ENCODE results near the gene TTC23.

TTC23 gene

GRCh38 chr15:99098426-99098825 lies 151.0 kb downstream of the TTC23 start:
- Histone ChIP-seq H3K36me3 (ENCODE audit: control insufficient read depth in 1 of 2, insufficient read depth in 2 of 2, low read length in 2 of 2) (no peaks in the 10 kb centered on the region), H3K4me1 (ENCODE audit: control insufficient read depth in 1 of 2, insufficient read depth in 2 of 2, low read length in 2 of 2) (peaks cover 0 to 10% of the 10 kb centered on the region in 2 donors), H3K9me3 (ENCODE audit: control insufficient read depth in 1 of 2, low read length in 2 of 2) (no peaks in the 10 kb centered on the region), H3K27ac (ENCODE audit: low read length) (no peak overlapping the region), H3K27me3 (ENCODE audit: low read depth, low read length) (peaks cover 5% of the 10 kb centered on the region), H3K4me3 (ENCODE audit: low read depth in 1 of 2, low read length in 2 of 2) (no peak overlapping the region)

DNA sequence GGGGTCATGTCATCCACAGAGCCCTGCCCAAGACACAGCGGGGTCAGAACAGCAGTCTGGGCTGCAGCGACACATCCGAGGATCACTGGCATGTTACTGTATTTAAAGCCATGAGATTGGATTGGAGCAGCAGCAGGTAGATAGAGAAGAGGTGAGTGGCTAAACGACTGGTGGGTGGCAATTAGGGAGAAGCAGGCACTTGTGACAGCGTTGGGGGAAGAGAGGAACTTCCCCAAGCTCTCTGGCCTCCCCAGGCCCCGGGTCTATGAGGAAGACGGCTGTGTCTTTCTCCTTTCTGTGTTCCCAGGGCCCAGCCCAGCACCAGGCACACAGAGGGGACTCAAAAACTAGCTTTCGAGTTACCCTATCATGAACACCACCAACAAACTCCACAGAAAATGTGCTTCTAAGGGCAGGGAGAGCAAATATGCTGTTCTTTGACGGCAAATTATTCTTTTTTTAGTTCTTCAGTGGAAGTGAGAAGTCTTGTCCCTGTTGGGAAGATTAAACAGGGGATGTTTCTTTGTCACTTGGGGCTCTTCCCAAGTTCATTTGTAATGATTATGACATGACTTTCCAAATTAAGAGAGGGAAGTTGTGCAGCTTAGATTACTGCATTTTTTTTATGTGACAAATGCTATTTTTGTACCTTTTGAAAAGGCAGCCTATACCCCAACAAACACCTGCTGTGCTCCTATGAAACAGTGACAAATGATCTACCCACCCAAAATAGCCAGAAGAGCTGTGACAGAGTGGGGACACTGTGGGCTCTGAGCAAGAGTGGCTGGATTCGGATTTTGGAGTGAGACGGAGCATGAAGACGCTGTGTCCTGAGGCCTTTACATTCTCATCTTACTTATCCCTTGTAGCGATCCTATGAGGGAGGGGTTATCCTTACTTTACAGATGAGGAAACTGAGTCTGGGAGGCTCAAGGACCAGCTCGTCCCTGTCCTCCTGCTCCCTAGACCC lies 151.7 kb downstream of the TTC23 start:
- no peaks in the 10 kb centered on the region for H3K9me3 ChIP-seq (ENCODE audit: control insufficient read depth in 1 of 2, low read length in 2 of 2)
- H3K4me3 ChIP-seq (ENCODE audit: low read depth in 1 of 2, low read length in 2 of 2): no peak overlapping the region
- peaks cover 5% of the 10 kb centered on the region for H3K27me3 ChIP-seq (ENCODE audit: low read depth, low read length)
- peak overlapping the region; percentile 31 for H3K27ac ChIP-seq (ENCODE audit: low read length)
- H3K4me1 ChIP-seq (ENCODE audit: control insufficient read depth in 1 of 2, insufficient read depth in 2 of 2, low read length in 2 of 2): peaks cover 0 to 10% of the 10 kb centered on the region in 2 donors
- H3K36me3 ChIP-seq (ENCODE audit: control insufficient read depth in 1 of 2, insufficient read depth in 2 of 2, low read length in 2 of 2): no peaks in the 10 kb centered on the region

DNA sequence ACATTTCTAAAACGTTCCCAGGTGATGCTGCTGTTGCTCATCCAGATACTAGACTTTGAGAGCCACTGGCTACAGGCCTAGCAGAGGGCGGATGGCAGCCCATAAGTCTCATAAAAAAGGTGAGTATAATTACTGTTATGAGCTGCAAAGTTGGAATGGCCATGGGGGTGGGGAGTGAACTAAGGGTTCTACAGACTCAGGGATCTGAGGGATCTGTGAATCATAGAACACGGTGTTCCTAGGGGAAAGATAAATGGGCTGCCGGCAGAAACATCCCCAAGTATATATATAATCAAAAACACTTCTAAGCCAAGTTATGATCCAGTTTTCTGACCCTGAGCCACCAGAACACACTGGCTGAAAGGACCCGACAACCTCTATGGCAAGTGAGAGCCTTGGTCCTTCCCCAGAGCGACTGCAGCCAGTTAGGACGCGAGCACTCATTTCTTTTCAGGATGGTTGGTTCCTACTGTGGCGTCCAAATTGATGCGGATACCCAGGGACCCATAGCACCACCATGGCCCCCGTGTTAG lies 152.4 kb downstream of the TTC23 start:
- peaks cover 5% of the 10 kb centered on the region for H3K27me3 ChIP-seq (ENCODE audit: low read depth, low read length)
- no peak overlapping the region for H3K4me3 ChIP-seq (ENCODE audit: low read depth in 1 of 2, low read length in 2 of 2)
- H3K27ac ChIP-seq (ENCODE audit: low read length): peak overlapping the region; percentile 31
- no peaks in the 10 kb centered on the region for H3K9me3 ChIP-seq (ENCODE audit: control insufficient read depth in 1 of 2, low read length in 2 of 2)
- peaks cover 0 to 10% of the 10 kb centered on the region in 2 donors for H3K4me1 ChIP-seq (ENCODE audit: control insufficient read depth in 1 of 2, insufficient read depth in 2 of 2, low read length in 2 of 2)
- no peaks in the 10 kb centered on the region for H3K36me3 ChIP-seq (ENCODE audit: control insufficient read depth in 1 of 2, insufficient read depth in 2 of 2, low read length in 2 of 2)

DNA sequence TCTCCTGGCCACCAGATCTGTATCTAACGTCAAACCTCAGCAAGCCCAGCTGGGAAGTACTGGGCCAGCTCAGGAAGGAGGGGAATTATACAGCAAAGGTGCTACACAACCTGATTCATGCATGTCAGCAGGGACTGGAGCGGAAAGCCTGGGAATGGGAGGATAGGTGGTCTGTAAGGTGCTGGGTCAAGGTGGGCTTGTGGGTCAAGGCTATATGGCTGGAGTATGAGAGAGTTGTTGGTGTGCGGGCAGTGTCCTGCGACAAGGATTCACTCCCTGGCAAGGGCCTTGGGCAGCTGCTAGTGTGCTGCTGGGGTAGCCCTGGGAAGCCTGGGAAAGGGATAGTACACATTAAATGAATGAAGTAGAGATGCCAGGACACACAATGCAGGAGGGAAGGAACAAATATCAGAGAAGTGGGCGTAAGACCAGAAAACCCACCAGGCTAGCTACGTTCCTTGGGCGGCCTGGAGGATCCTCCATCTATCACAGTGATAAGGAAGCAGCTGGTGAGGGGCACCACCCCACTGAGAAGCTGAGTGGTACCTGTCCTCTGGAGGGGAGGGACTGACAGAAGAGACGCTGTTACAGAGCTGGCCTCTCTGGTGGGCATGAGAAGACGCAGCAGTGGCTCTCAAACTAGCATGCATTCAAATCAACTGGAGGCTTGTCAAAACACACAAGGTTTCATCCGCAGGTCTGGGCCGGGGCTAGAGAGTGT lies 153.0 kb downstream of the TTC23 start:
- Histone ChIP-seq H3K27ac (ENCODE audit: low read length) (no peak overlapping the region), H3K9me3 (ENCODE audit: control insufficient read depth in 1 of 2, low read length in 2 of 2) (no peaks in the 10 kb centered on the region), H3K4me3 (ENCODE audit: low read depth in 1 of 2, low read length in 2 of 2) (no peak overlapping the region), H3K27me3 (ENCODE audit: low read depth, low read length) (peaks cover 5% of the 10 kb centered on the region), H3K36me3 (ENCODE audit: control insufficient read depth in 1 of 2, insufficient read depth in 2 of 2, low read length in 2 of 2) (no peaks in the 10 kb centered on the region), H3K4me1 (ENCODE audit: control insufficient read depth in 1 of 2, insufficient read depth in 2 of 2, low read length in 2 of 2) (peaks cover 0 to 10% of the 10 kb centered on the region in 2 donors)

DNA sequence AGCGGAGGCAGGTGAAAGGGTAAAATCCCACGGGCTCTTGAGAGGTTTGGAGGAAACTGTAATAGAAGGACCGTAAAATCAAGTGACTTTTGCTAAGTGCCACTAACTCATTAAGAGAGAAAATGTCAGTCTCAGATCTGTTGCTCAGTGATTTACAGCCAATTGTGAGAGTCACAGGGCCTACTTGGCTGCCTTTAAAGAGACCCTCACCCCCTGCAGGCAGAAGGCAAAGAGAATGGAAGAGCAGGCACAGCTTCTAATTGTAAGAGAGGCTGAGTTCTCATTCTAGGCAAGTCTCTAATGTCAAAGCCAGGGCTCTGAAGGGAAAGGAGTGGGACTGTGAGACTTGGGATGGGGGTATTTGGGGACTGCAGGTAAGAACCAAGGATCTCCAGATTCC lies 153.8 kb downstream of the TTC23 start:
- no peaks in the 10 kb centered on the region for H3K36me3 ChIP-seq (ENCODE audit: control insufficient read depth in 1 of 2, insufficient read depth in 2 of 2, low read length in 2 of 2)
- H3K4me1 ChIP-seq (ENCODE audit: control insufficient read depth in 1 of 2, insufficient read depth in 2 of 2, low read length in 2 of 2): peaks cover 0 to 6% of the 10 kb centered on the region in 2 donors
- H3K9me3 ChIP-seq (ENCODE audit: control insufficient read depth in 1 of 2, low read length in 2 of 2): no peaks in the 10 kb centered on the region
- H3K27me3 ChIP-seq (ENCODE audit: low read depth, low read length): peaks cover 5% of the 10 kb centered on the region
- H3K27ac ChIP-seq (ENCODE audit: low read length): no peak overlapping the region
- H3K4me3 ChIP-seq (ENCODE audit: low read depth in 1 of 2, low read length in 2 of 2): no peak overlapping the region

- H3K4me1 ChIP-seq (ENCODE audit: control insufficient read depth in 1 of 2, insufficient read depth in 2 of 2, low read length in 2 of 2): no peaks in the 10 kb centered on the region
- no peaks in the 10 kb centered on the region for H3K9me3 ChIP-seq (ENCODE audit: control insufficient read depth in 1 of 2, low read length in 2 of 2)
- no peaks in the 10 kb centered on the region for H3K27me3 ChIP-seq (ENCODE audit: low read depth, low read length)
- H3K36me3 ChIP-seq (ENCODE audit: control insufficient read depth in 1 of 2, insufficient read depth in 2 of 2, low read length in 2 of 2): no peaks in the 10 kb centered on the region
- no peak overlapping the region for H3K27ac ChIP-seq (ENCODE audit: low read length)
- no peak overlapping the region for H3K4me3 ChIP-seq (ENCODE audit: low read depth in 1 of 2, low read length in 2 of 2)
Observed at GRCh38 chr15:99092554-99093172, 156.7 kb downstream of the TTC23 start.

GRCh38 chr15:99090938-99091337 lies 158.4 kb downstream of the TTC23 start:
- Histone ChIP-seq H3K27me3 (ENCODE audit: low read depth, low read length) (no peaks in the 10 kb centered on the region), H3K4me1 (ENCODE audit: control insufficient read depth in 1 of 2, insufficient read depth in 2 of 2, low read length in 2 of 2) (no peaks in the 10 kb centered on the region), H3K4me3 (ENCODE audit: low read depth in 1 of 2, low read length in 2 of 2) (no peak overlapping the region), H3K27ac (ENCODE audit: low read length) (no peak overlapping the region), H3K36me3 (ENCODE audit: control insufficient read depth in 1 of 2, insufficient read depth in 2 of 2, low read length in 2 of 2) (no peaks in the 10 kb centered on the region), H3K9me3 (ENCODE audit: control insufficient read depth in 1 of 2, low read length in 2 of 2) (no peaks in the 10 kb centered on the region)

DNA sequence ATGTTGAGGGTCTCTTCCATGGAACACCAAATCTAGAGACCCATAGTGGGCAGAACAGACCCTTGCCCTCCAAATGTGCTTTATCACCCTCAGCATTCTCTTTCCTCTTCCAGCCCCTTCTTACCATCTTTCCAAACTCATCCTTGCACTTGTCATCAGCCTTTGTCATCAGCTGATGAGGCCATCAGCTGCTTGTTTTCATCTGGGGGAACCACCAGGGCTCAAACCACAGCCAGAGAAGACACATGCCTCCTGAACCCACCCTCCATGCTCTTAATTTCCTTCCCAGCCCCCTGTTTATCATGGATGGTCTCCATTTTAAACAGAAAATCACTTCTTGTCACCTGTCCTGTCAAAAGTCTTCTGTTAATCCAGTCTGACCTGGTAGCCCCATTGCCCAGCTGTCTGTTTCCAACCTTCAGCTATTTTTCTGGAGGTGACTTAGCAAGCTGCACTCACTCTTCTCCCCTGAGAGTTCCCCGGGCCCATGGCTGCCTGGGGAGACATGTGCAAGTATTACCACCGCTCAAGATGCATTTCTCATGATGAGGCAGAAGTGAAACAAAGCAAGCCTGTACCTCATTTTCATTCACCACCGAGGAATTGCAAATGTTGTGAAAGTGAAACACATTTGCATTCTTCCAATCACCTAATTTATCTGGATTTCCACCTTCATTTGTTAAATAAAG lies 159.2 kb downstream of the TTC23 start:
- Histone ChIP-seq H3K4me1 (ENCODE audit: control insufficient read depth in 1 of 2, insufficient read depth in 2 of 2, low read length in 2 of 2) (no peaks in the 10 kb centered on the region), H3K27me3 (ENCODE audit: low read depth, low read length) (no peaks in the 10 kb centered on the region), H3K27ac (ENCODE audit: low read length) (no peak overlapping the region), H3K9me3 (ENCODE audit: control insufficient read depth in 1 of 2, low read length in 2 of 2) (no peaks in the 10 kb centered on the region), H3K36me3 (ENCODE audit: control insufficient read depth in 1 of 2, insufficient read depth in 2 of 2, low read length in 2 of 2) (no peaks in the 10 kb centered on the region), H3K4me3 (ENCODE audit: low read depth in 1 of 2, low read length in 2 of 2) (no peak overlapping the region)

- H3K27me3 ChIP-seq (ENCODE audit: low read depth, low read length): no peaks in the 10 kb centered on the region
- H3K27ac ChIP-seq (ENCODE audit: low read length): no peak overlapping the region
- no peaks in the 10 kb centered on the region for H3K4me1 ChIP-seq (ENCODE audit: control insufficient read depth in 1 of 2, insufficient read depth in 2 of 2, low read length in 2 of 2)
- no peaks in the 10 kb centered on the region for H3K36me3 ChIP-seq (ENCODE audit: control insufficient read depth in 1 of 2, insufficient read depth in 2 of 2, low read length in 2 of 2)
- no peak overlapping the region for H3K4me3 ChIP-seq (ENCODE audit: low read depth in 1 of 2, low read length in 2 of 2)
- H3K9me3 ChIP-seq (ENCODE audit: control insufficient read depth in 1 of 2, low read length in 2 of 2): peaks cover 0 to 2% of the 10 kb centered on the region in 2 donors
Observed at GRCh38 chr15:99087405-99087943, 161.9 kb downstream of the TTC23 start.

- Histone ChIP-seq H3K4me1 (ENCODE audit: control insufficient read depth in 1 of 2, insufficient read depth in 2 of 2, low read length in 2 of 2) (no peaks in the 10 kb centered on the region), H3K27me3 (ENCODE audit: low read depth, low read length) (no peaks in the 10 kb centered on the region), H3K9me3 (ENCODE audit: control insufficient read depth in 1 of 2, low read length in 2 of 2) (peaks cover 0 to 2% of the 10 kb centered on the region in 2 donors), H3K27ac (ENCODE audit: low read length) (no peak overlapping the region), H3K4me3 (ENCODE audit: low read depth in 1 of 2, low read length in 2 of 2) (no peak overlapping the region), H3K36me3 (ENCODE audit: control insufficient read depth in 1 of 2, insufficient read depth in 2 of 2, low read length in 2 of 2) (no peaks in the 10 kb centered on the region)
Observed at GRCh38 chr15:99086327-99086667, 163.1 kb downstream of the TTC23 start.
